Measurements from ENCODE around the gene NTNG1.

GRCh38 chr1:107401704-107402103 is 260.9 kb downstream of the NTNG1 start:
- no peak for TF ChIP-seq CTCF (conservative IDR thresholded peaks at IDR 0.05; ENCODE audit: low read length)
- TF ChIP-seq EZH2phosphoT487 (IDR thresholded peaks at IDR 0.05; ENCODE audit: borderline replicate concordance, low read depth, low read length), result no peak
